Neural cell (in vitro differentiated cells): Measurements from ENCODE around the gene SLC2A2.

Experiments
- EZH2 ChIP-seq: fragments of 200-600, 300-800 bp; shearing (Covaris generic), sonication (generic); IDR thresholded peaks from 2 replicates; pipeline ENCODE4 v1.6.1; 2014; ENCODE audit warnings: antibody characterized with exemption, low read length, borderline replicate concordance, mild to moderate bottlenecking; ENCODE audit not compliant: insufficient read depth, poor library complexity, severe bottlenecking
- POLR2AphosphoS5 ChIP-seq: IDR thresholded peaks from 2 replicates; pipeline ENCODE4 v1.6.1; 2012
- RAD21 ChIP-seq: fragments of 450-650 bp; conservative IDR thresholded peaks from 2 replicates; pipeline ENCODE4 v1.6.1; 2014; ENCODE audit warnings: antibody characterized with exemption, mild to moderate bottlenecking, moderate library complexity
- SMC3 ChIP-seq: fragments of 450-650 bp; conservative IDR thresholded peaks from 2 replicates; pipeline ENCODE4 v1.6.1; 2014; ENCODE audit warnings: antibody characterized with exemption, mild to moderate bottlenecking, moderate library complexity; ENCODE audit not compliant: poor library complexity
- TF ChIP-seq, protein P1 (sequence below): fragments of 450-650 bp; IDR thresholded peaks from 2 replicates; pipeline ENCODE4 v1.5.1; 2014; ENCODE audit warnings: antibody characterized with exemption, mild to moderate bottlenecking, moderate library complexity; ENCODE audit not compliant: poor library complexity, severe bottlenecking

DNA sequence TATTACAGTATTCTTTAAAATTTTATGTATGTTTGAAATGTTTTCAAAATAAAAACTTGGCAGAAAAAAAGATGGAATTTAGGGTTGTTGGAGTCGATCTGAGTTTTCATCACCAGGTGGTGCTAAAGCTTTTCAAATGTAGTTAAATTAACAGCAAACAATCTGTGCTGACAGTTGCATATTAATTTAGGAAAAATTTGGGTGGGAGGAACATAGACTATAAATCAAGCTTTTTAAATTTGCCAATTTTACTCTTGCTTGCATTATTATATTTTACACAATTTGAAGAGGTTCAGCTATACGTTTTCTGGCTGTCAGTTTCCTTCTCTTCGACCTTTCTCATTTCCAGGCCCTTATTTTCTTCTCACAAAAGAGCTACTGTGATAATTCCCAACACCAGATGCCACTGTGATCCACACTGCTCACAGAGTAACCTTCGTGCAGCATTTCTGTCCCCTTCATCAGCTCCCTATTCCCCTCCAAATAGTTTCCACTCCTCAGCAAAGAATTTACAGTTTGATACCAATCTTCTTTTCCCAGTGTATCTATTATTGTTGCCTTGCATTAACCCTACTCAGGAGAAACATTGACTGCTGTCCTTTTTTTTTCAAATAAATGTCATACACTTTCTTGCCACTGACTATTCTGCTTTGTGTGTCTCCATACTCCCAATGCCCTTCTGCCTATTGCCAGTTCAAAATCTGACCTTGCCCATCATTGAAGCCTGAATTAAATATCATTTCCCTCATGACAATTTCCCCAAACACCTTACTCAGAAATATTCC, 64.7 kb downstream of the SLC2A2 start:
- TF ChIP-seq, protein P1, sequence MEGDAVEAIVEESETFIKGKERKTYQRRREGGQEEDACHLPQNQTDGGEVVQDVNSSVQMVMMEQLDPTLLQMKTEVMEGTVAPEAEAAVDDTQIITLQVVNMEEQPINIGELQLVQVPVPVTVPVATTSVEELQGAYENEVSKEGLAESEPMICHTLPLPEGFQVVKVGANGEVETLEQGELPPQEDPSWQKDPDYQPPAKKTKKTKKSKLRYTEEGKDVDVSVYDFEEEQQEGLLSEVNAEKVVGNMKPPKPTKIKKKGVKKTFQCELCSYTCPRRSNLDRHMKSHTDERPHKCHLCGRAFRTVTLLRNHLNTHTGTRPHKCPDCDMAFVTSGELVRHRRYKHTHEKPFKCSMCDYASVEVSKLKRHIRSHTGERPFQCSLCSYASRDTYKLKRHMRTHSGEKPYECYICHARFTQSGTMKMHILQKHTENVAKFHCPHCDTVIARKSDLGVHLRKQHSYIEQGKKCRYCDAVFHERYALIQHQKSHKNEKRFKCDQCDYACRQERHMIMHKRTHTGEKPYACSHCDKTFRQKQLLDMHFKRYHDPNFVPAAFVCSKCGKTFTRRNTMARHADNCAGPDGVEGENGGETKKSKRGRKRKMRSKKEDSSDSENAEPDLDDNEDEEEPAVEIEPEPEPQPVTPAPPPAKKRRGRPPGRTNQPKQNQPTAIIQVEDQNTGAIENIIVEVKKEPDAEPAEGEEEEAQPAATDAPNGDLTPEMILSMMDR: peak; percentile 90
- TF ChIP-seq EZH2 (no peak), RAD21 (peak; percentile 94), SMC3 (peak; percentile 97), POLR2AphosphoS5 (no peak)
